ENCODE data around the gene CNST. TPM values are rescaled to one million over a fixed set of nuclear protein-coding genes. Genes with fewer than 3 reads are reported as not detected.

CNST gene
- total and polyA plus RNA-seq, 9 of the 15 experiments (the other 6 are each of a cell fraction or from before 2014, with no cell fraction given) = 17.0 to 55.3 (median 30.8) TPM

DNA sequence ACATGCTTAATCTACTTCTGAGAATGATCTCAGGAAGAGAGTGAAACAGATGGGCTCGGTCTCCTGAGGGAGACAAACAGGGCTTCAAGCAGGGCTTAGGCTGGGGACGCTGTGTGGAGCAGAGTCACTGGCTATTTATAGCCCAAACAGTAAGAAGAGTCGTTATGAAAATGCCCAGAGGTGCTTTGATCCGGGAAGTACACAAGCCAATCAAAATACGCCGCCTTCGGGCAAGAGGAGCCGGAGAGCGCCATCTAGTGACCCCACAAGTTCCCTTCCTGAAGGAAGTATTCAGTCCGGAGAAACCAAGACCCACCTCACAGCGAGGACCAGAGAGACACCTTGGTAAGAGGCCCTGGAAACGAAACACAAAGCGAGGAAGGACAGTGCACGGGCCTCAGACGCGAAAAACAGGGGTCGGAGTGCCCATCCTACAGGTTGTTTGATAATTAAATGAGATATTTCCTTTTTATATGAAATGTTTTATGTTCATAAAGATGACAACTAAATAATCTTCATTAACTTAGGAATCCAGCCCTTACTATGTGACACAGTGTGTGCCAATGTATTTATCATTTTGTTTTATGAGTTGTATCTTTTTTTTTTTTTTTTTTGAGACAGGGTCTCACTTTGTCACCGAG is 133.0 kb downstream of the CNST start (continued):
- TF ChIP-seq RBM25 (IDR thresholded peaks at IDR 0.05; ENCODE audit: low read depth, low read length, severe bottlenecking) (peak; percentile 34), DNMT1 (IDR thresholded peaks at IDR 0.05) (no peak), HSF4 (CRISPR knock-in tag; IDR thresholded peaks at IDR 0.05; ENCODE audit: borderline replicate concordance) (no peak), POLR2A (conservative IDR thresholded peaks at IDR 0.05) (no peak; the same call in 1 of the 2 replicates), TCFL5 (CRISPR knock-in tag; conservative IDR thresholded peaks at IDR 0.05) (no peak), ZNF584 (CRISPR knock-in tag; IDR thresholded peaks at IDR 0.05; ENCODE audit: low read depth) (no peak), BDP1 (IDR thresholded peaks at IDR 0.05; ENCODE audit: insufficient read depth, insufficient read length) (no peak), ATF7 (IDR thresholded peaks at IDR 0.05) (peak; percentile 66), SIX5 (IDR thresholded peaks at IDR 0.05; ENCODE audit: borderline replicate concordance in 1 of 2, insufficient read depth in 1 of 2, low read depth in 1 of 2, low read length in 2 of 2) (no peak), TOE1 (IDR thresholded peaks at IDR 0.05; ENCODE audit: borderline replicate concordance) (no peak), TOE1 (CRISPR knock-in tag; IDR thresholded peaks at IDR 0.05; ENCODE audit: borderline replicate concordance, low read depth) (no peak), TEAD4 (IDR thresholded peaks at IDR 0.05; ENCODE audit: low read length) (0 out of 2 replicates have a peak, but pooled peaks have one; percentile 13), TEAD4 (CRISPR knock-in tag; IDR thresholded peaks at IDR 0.05; ENCODE audit: borderline replicate concordance) (no peak), FOXM1 (IDR thresholded peaks at IDR 0.05; ENCODE audit: low read depth) (peak; percentile 54; the same call in 1 of the 2 replicates), FOXM1 (CRISPR knock-in tag; IDR thresholded peaks at IDR 0.05; ENCODE audit: low read depth) (no peak)
- TF ChIP-seq, protein P1, sequence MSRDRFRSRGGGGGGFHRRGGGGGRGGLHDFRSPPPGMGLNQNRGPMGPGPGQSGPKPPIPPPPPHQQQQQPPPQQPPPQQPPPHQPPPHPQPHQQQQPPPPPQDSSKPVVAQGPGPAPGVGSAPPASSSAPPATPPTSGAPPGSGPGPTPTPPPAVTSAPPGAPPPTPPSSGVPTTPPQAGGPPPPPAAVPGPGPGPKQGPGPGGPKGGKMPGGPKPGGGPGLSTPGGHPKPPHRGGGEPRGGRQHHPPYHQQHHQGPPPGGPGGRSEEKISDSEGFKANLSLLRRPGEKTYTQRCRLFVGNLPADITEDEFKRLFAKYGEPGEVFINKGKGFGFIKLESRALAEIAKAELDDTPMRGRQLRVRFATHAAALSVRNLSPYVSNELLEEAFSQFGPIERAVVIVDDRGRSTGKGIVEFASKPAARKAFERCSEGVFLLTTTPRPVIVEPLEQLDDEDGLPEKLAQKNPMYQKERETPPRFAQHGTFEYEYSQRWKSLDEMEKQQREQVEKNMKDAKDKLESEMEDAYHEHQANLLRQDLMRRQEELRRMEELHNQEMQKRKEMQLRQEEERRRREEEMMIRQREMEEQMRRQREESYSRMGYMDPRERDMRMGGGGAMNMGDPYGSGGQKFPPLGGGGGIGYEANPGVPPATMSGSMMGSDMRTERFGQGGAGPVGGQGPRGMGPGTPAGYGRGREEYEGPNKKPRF (IDR thresholded peaks at IDR 0.05; ENCODE audit: low read depth, low read length) = no peak
- TF ChIP-seq, protein P2, sequence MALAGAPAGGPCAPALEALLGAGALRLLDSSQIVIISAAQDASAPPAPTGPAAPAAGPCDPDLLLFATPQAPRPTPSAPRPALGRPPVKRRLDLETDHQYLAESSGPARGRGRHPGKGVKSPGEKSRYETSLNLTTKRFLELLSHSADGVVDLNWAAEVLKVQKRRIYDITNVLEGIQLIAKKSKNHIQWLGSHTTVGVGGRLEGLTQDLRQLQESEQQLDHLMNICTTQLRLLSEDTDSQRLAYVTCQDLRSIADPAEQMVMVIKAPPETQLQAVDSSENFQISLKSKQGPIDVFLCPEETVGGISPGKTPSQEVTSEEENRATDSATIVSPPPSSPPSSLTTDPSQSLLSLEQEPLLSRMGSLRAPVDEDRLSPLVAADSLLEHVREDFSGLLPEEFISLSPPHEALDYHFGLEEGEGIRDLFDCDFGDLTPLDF (CRISPR knock-in tag; IDR thresholded peaks at IDR 0.05) = no peak
- TF ChIP-seq, protein P3, sequence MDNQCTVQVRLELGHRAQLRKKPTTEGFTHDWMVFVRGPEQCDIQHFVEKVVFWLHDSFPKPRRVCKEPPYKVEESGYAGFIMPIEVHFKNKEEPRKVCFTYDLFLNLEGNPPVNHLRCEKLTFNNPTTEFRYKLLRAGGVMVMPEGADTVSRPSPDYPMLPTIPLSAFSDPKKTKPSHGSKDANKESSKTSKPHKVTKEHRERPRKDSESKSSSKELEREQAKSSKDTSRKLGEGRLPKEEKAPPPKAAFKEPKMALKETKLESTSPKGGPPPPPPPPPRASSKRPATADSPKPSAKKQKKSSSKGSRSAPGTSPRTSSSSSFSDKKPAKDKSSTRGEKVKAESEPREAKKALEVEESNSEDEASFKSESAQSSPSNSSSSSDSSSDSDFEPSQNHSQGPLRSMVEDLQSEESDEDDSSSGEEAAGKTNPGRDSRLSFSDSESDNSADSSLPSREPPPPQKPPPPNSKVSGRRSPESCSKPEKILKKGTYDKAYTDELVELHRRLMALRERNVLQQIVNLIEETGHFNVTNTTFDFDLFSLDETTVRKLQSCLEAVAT (IDR thresholded peaks at IDR 0.05) = no peak
- TF ChIP-seq, protein P4, sequence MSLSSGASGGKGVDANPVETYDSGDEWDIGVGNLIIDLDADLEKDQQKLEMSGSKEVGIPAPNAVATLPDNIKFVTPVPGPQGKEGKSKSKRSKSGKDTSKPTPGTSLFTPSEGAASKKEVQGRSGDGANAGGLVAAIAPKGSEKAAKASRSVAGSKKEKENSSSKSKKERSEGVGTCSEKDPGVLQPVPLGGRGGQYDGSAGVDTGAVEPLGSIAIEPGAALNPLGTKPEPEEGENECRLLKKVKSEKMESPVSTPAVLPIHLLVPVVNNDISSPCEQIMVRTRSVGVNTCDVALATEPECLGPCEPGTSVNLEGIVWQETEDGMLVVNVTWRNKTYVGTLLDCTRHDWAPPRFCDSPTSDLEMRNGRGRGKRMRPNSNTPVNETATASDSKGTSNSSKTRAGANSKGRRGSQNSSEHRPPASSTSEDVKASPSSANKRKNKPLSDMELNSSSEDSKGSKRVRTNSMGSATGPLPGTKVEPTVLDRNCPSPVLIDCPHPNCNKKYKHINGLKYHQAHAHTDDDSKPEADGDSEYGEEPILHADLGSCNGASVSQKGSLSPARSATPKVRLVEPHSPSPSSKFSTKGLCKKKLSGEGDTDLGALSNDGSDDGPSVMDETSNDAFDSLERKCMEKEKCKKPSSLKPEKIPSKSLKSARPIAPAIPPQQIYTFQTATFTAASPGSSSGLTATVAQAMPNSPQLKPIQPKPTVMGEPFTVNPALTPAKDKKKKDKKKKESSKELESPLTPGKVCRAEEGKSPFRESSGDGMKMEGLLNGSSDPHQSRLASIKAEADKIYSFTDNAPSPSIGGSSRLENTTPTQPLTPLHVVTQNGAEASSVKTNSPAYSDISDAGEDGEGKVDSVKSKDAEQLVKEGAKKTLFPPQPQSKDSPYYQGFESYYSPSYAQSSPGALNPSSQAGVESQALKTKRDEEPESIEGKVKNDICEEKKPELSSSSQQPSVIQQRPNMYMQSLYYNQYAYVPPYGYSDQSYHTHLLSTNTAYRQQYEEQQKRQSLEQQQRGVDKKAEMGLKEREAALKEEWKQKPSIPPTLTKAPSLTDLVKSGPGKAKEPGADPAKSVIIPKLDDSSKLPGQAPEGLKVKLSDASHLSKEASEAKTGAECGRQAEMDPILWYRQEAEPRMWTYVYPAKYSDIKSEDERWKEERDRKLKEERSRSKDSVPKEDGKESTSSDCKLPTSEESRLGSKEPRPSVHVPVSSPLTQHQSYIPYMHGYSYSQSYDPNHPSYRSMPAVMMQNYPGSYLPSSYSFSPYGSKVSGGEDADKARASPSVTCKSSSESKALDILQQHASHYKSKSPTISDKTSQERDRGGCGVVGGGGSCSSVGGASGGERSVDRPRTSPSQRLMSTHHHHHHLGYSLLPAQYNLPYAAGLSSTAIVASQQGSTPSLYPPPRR (CRISPR knock-in tag; IDR thresholded peaks at IDR 0.05; ENCODE audit: borderline replicate concordance) = 0 out of 2 replicates have a peak, but pooled peaks have one; percentile 21

All from K562 (cell line).